MG63 (cell line): ENCODE results near the gene MUC4. TPM values are rescaled to one million over a fixed set of nuclear protein-coding genes. Genes with fewer than 3 reads are reported as not detected.
"Not testable (repeated sequence)": the region's sequence is repeated elsewhere in the genome, so short reads cannot be mapped to it uniquely, and the experiment has no call there.

Experiments
- DNase-seq: peaks from one replicate; pipeline ENCODE4 v3.0.0-alpha.2; 2020
- H3K27me3 ChIP-seq: fragments of 250-450 bp; sonication (Bioruptor Pico); 2 replicates; pipeline ENCODE4 v1.5.1; 2020; ENCODE audit warnings: mild to moderate bottlenecking, moderate library complexity
- H3K36me3 ChIP-seq: fragments of 250-450 bp; sonication (Bioruptor Pico); 2 replicates; pipeline ENCODE4 v1.5.1; 2020; ENCODE audit warnings: mild to moderate bottlenecking, moderate library complexity
- H3K4me3 ChIP-seq: fragments of 250-450 bp; sonication (Bioruptor Pico); 2 replicates; pipeline ENCODE4 v1.5.1; 2020; ENCODE audit warnings: mild to moderate bottlenecking, moderate library complexity
- H3K9me3 ChIP-seq: fragments of 250-450 bp; sonication (Bioruptor Pico); 2 replicates; pipeline ENCODE4 v1.5.1; 2020; ENCODE audit warnings: mild to moderate bottlenecking, moderate library complexity
- total RNA-seq: library from RNA; depleted of rRNA; stranded (reverse); fragments of >200 nt; shearing (Covaris generic); gene quantifications from 2 replicates; pipeline ENCODE4 v1.2.3, GENCODE V29; 2014; ENCODE audit warnings: low replicate concordance

MUC4 gene
- total RNA-seq, 1 experiment from 2014 or later: not detected

GRCh38 chr3:195722139-195722995, 89.4 kb downstream of the MUC4 start:
- peaks cover 19% of the 10 kb centered on the region for H3K27me3 ChIP-seq
- not testable (repeated sequence) for DNase-seq, H3K4me3 ChIP-seq, H3K9me3 ChIP-seq, H3K36me3 ChIP-seq

- not testable (repeated sequence) for H3K4me3 ChIP-seq, DNase-seq, H3K36me3 ChIP-seq, H3K9me3 ChIP-seq
- peaks cover 21% of the 10 kb centered on the region for H3K27me3 ChIP-seq
These were observed 90.8 kb downstream of the MUC4 start, which contains the start of gene MUC20 for GRCh38 chr3:195720831-195721506. Gene MUC20 (plus strand): TSS chr3:195720978. CDS start chr3:195721008, 30 bp downstream.

- not testable (repeated sequence) for H3K4me3 ChIP-seq, H3K9me3 ChIP-seq, DNase-seq, H3K36me3 ChIP-seq
- peaks cover 21% of the 10 kb centered on the region for H3K27me3 ChIP-seq
These were observed 92.0 kb downstream of the MUC4 start for GRCh38 chr3:195719514-195720254.

- Histone ChIP-seq H3K27me3 (peaks cover 21% of the 10 kb centered on the region), H3K4me3 (no peak overlapping the region), H3K9me3 (peaks cover 3% of the 10 kb centered on the region; the same call in 1 of the 2 replicates), H3K36me3 (0 out of 2 replicates have a peak, but pooled peaks cover 3% of the 10 kb centered on the region)
- DNase-seq: no peak
These were observed 93.2 kb downstream of the MUC4 start for GRCh38 chr3:195718477-195718984.

GRCh38 chr3:195717852-195718476, 93.8 kb downstream of the MUC4 start:
- DNase-seq: no peak
- 0 out of 2 replicates have a peak, but pooled peaks cover 3% of the 10 kb centered on the region for H3K36me3 ChIP-seq
- H3K27me3 ChIP-seq: peaks cover 21% of the 10 kb centered on the region
- H3K4me3 ChIP-seq: no peak overlapping the region
- H3K9me3 ChIP-seq: peaks cover 3% of the 10 kb centered on the region; the same call in 1 of the 2 replicates

GRCh38 chr3:195717416-195717815, 94.3 kb downstream of the MUC4 start:
- H3K9me3 ChIP-seq: peaks cover 3% of the 10 kb centered on the region; the same call in 1 of the 2 replicates
- 0 out of 2 replicates have a peak, but pooled peaks cover 3% of the 10 kb centered on the region for H3K36me3 ChIP-seq
- DNase-seq: no peak
- H3K4me3 ChIP-seq: no peak overlapping the region
- peaks cover 21% of the 10 kb centered on the region for H3K27me3 ChIP-seq

- H3K27me3 ChIP-seq: peaks cover 21% of the 10 kb centered on the region
- H3K36me3 ChIP-seq: 0 out of 2 replicates have a peak, but pooled peaks cover 3% of the 10 kb centered on the region
- DNase-seq: peak; percentile 74
- H3K9me3 ChIP-seq: peaks cover 3% of the 10 kb centered on the region; the same call in 1 of the 2 replicates
- H3K4me3 ChIP-seq: no peak overlapping the region
These were observed 96.0 kb downstream of the MUC4 start for GRCh38 chr3:195715583-195716266.

GRCh38 chr3:195715134-195715533, 96.6 kb downstream of the MUC4 start:
- H3K9me3 ChIP-seq: peaks cover 3% of the 10 kb centered on the region; the same call in 1 of the 2 replicates
- no peak for DNase-seq
- 0 out of 2 replicates have a peak, but pooled peaks cover 3% of the 10 kb centered on the region for H3K36me3 ChIP-seq
- peaks cover 21% of the 10 kb centered on the region for H3K27me3 ChIP-seq
- no peak overlapping the region for H3K4me3 ChIP-seq

GRCh38 chr3:195714380-195715011, 97.2 kb downstream of the MUC4 start:
- peak; percentile 47 for DNase-seq
- peaks cover 17% of the 10 kb centered on the region for H3K27me3 ChIP-seq
- H3K4me3 ChIP-seq: no peak overlapping the region
- H3K36me3 ChIP-seq: 0 out of 2 replicates have a peak, but pooled peaks cover 3% of the 10 kb centered on the region
- peaks cover 3% of the 10 kb centered on the region; the same call in 1 of the 2 replicates for H3K9me3 ChIP-seq

GRCh38 chr3:195713150-195713549, 98.6 kb downstream of the MUC4 start:
- H3K36me3 ChIP-seq: not testable (repeated sequence)

GRCh38 chr3:195712535-195712910, 99.2 kb downstream of the MUC4 start:
- not testable (repeated sequence) for H3K9me3 ChIP-seq, H3K36me3 ChIP-seq, H3K27me3 ChIP-seq, H3K4me3 ChIP-seq, DNase-seq

More at GRCh38 chr3:195713150-195713549, 98.6 kb downstream of the MUC4 start:
- H3K4me3 ChIP-seq, H3K9me3 ChIP-seq, H3K27me3 ChIP-seq, DNase-seq: not testable (repeated sequence)

GRCh38 chr3:195711813-195712534, 99.8 kb downstream of the MUC4 start:
- H3K4me3 ChIP-seq: no peak overlapping the region
- H3K36me3 ChIP-seq: peaks cover 5% of the 10 kb centered on the region; the same call in 1 of the 2 replicates
- H3K9me3 ChIP-seq: peaks cover 5% of the 10 kb centered on the region; the same call in 1 of the 2 replicates
- no peak for DNase-seq
- no peaks in the 10 kb centered on the region for H3K27me3 ChIP-seq

- not testable (repeated sequence) for H3K27me3 ChIP-seq, H3K36me3 ChIP-seq, H3K4me3 ChIP-seq, DNase-seq, H3K9me3 ChIP-seq
These were observed 100.5 kb downstream of the MUC4 start for GRCh38 chr3:195711091-195711812.
